ENCODE results near the gene DLX6.

Gene DLX6

DNA sequence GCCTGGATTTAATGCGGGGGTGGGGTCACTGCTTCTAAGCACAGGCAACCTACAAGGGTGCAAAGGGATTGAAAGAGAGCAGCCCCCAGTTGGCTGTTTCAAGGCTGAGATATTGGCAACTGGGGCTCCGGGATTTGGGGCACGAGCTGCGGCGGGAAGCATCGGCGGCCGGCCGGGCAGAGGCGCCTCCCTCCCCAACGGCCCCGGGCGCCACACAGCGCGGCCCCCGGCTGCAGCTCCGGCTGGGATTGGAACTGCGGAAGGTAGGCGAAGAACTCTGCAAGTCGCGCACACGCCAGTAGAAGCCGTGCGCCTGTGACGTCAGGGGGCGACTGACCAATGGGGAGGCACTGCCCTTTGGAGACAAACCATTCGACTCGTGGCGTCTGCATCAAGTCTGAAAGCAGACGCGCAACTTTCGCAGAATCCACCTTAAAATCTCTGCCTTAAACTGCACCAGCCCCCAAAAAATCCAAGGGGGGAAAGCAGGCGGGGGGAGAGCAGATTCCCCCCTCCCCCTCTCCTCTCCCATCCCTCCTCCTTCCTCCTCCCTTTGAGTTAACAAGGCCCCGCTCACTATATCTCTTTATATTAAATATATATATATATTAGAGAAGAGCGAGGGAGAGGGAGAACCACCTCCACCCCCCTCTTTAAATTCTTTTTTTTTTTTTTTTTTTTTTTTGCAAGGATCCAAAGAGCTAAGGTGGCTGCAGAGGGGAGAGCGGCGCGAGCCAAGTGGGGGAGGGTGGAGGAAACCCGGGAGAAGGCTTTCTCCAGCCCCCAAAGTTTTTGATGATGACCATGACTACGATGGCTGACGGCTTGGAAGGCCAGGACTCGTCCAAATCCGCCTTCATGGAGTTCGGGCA is at the start of gene DLX6:
TSS of gene DLX6 (plus strand) at position 371 of the 872 bp plus-strand sequence. CDS start at position 796, 425 bp downstream.
- no peak for FAIRE-seq

DNA sequence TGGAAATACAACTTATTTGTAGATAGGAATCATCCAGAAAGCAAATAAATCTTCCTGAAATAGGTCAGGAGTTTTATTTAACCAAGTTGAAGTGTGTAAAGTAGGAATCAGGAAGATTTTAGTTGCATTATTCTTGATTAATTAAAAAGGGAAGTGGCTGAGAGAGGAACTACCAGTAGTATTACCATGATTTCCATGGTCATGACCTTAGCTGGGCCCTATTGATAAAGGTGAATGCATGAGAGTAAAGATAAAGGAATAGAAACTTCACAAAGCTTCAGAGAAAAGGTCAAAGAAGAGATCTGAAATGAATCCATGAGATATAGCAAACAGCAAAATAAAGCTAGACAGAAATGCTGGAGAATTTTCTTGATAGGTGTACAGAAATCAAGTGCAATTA is 46.2 kb upstream of the DLX6 start:
- no peak for FAIRE-seq

DNA sequence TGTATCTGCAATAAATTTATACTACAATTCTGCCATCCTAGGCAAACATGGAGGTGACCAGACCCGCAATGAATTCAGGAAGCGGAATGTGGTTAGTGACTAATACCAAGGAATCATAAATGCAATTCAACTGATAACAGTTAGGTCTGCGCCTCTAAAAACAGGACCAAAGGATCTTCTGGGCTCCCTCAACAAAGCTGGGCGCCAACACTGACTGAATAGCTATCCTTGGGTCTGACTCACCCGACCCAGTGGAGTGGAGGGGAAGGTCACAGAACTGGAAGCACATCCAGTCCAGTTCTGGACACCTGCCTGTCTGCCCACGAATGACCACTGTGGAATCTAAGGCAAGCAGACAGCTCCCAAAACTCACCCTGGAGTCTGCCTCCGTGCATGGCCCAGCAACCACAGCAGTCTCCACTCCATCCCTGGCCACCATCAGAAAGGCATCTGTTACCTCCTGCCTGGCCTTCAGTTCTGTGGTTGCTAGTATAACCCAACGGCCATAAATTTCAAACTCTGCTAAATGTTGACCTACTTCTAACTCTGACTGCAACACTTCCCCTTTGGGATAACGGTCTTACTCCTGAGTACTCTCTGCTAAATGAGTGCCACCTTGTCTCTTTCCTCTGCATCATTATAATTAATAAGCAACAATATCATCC is 43.0 kb upstream of the DLX6 start:
- no peak for FAIRE-seq

DNA sequence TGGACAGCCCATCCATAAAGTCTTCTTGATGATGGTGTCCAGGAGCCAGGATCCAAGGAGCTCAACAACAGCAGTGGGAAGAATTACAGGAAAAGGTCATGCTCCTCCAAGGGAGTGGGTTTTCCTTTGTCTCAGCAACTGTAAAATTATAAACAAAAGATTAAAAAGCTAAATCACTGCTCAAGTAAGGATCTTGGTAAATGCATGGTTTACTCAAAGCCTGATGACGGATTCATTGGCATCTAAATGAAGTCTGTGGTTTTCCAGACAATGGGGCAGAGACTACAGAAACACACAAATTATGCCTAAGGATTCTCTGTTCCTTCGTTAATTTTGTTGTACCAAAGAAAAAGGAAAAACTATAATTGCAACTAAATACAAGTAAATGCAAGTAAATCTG is 36.4 kb upstream of the DLX6 start:
- FAIRE-seq: no peak

DNA sequence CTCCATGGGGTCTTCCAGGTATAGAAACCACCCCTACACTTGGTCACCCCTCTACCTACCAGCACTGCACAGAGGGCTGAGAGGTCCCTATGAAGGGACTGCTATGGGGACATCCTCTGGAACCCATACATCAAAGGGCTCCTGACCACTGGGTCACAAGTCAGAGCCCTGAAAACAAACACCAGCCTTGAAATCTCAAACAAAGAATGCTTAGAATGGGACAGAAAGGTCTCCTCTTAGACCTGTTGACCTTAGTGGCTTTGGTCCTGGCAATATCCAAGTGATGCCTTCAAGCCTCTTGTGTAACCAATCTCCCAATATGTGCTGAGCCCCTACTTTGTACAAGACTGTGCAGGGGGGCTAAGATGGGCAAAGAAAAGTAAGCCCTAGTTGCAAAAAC is 34.6 kb upstream of the DLX6 start:
- no peak for FAIRE-seq

DNA sequence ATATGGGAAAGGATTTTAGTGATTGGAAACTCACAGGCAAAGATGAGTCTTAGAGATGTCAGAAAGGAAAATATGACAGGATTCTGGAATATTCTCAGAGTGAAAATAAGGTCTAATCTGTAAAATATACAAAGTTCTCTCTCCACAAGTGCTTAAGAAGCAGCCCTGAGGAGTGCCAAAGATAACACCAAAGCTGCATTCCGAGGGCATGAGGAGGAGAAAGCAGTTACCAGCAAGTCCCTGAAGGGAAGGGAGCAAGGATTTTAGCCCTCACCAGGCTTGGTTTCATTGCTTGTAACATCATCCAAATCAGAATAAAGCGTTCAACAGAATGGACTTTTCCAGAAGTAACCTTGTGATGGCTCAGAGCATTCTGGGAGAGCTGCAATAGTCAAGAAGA is 31.4 kb upstream of the DLX6 start:
- no peak for FAIRE-seq

DNA sequence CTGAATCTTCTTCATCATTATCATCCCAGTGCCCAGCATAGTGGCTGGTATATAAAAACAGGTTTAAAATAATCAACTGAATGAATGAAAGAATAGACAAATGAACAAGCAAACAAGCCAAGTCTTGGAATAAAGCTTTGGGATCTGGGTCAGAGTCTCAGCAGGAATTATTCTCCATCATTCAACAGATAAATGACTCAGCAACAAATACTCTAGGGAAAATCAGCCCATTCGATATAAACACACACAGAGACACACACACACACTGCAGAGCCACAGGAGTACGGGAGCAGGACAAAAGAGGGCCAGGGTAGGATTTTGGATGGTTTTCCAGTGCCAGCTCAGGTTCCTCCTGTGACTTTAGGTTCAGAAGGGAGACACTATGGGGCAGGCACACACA is 29.2 kb upstream of the DLX6 start:
- FAIRE-seq: no peak

DNA sequence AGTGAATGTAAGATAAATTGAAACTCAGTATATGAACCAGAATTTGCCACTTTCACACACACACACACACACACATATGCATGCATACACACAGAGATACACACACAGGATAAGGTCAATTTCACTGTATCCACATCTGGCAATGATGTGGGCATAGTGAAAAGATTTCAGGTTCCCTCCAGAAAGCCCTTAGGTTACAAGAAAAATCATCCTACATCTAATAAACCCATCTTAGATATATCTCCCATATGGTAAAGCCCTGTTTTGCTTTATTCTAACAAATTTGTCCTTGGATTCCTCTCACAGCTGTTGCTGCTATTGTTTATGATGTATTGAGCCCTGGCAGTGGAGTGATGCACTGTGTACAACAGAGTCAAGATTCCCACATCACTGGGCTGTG is 27.9 kb upstream of the DLX6 start:
- FAIRE-seq: no peak

DNA sequence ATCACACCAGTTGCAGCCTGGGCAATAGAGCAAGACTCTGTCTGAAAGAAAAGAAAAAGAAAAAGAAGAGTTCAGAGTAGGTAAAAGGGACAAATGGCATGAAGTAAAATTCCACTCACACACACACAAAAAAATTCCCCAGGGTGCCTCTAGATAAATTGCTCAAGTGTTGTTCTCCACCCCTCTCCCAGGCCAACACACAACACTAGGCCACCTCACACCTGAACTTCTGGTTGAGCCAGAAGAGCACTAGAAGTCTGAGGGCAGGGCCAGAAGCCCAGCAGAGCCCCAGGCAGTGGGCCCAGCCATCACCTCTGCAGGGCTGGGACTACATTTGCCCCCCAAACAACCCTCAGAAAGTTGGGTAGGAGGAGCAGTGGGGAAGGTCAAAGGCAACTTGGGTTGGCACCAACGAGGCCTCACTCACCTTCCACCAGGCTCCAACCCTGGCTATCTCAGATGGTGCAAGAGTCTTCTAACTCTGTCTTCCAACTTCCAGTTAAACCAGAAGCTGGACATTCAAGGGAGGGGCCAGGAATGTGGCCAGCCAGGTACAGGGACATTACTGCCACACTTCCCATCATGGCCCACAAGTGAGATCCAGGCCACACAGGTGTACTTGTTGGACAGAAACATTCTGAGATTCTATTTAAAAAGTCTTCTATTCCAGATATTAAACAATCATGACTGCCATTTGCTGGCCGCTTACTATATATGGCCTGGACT is 25.6 kb upstream of the DLX6 start:
- no peak for FAIRE-seq

DNA sequence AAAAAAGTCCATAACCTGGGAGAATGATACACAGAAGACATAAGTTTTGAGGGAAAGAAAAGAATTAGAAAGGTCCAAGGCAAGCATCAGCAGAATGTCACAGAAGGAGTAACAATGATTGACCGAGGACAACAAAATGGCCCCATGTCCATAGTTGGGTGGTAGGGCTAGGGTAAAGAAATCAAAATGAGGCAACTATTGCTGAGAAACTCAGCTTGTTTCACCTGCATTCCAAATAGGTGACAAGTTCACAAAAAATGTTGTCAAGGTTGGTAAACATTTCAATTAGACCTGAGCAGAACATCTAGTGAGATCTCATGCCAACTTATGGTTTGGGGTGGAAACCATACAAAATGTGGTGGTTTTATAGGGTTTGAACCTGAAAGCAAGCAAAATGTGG is 22.8 kb upstream of the DLX6 start:
- FAIRE-seq: no peak

DNA sequence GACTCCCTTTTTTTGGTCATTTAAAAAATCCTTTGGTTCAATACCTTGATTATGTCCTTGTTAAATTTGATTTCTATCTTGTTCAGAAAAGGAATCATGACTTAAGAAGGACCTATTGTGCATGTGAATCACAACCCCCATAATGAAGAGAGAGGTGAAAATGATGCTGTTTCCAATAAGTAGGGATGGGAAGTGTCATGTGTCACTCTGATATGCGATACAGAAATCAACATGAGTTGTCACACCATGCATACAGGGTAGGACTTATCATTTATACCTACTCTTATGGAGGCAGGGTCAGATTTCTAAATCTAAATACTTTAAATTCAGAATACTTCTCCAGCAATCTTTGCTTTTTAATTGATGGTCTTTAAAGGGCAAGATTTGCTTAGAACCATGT is 19.4 kb upstream of the DLX6 start:
- FAIRE-seq: no peak

DNA sequence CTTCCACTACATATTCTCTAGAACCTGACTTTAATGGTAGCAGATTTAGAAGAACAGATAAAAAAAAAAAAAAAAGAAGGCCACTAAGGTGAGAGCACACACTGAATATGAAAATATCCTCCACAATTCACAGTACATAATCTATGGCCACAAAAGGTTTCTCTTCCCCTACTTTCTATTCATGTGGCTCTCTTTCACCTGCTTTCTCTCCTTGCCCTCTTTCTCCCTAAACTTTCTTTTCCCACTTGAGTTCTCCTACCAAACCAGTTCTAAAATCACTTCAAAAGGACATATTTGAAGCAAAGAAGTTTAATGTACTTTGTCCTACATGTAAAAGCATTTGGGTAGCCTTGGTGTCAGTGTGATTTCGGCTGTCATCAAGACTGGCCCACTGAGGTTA is 18.5 kb upstream of the DLX6 start:
- no peak for FAIRE-seq

DNA sequence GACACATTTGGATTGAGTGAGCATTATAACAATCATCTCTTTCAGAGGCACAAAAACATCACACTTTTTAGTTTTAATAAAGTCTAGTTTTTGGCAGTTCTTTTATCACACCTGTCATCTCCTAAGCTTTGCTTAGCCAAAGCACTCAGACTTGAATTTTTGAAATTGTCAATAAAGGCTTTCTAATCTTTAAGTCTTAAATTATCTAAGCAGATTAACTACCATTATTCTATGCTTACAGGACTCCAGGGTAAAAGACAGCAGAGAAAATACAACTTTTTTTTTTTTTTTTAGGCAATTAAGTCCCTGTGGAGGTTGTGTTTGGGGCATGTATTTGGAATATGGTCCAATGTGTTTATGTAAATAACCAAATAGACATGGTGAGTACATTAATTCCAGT is 17.6 kb upstream of the DLX6 start:
- FAIRE-seq: no peak

DNA sequence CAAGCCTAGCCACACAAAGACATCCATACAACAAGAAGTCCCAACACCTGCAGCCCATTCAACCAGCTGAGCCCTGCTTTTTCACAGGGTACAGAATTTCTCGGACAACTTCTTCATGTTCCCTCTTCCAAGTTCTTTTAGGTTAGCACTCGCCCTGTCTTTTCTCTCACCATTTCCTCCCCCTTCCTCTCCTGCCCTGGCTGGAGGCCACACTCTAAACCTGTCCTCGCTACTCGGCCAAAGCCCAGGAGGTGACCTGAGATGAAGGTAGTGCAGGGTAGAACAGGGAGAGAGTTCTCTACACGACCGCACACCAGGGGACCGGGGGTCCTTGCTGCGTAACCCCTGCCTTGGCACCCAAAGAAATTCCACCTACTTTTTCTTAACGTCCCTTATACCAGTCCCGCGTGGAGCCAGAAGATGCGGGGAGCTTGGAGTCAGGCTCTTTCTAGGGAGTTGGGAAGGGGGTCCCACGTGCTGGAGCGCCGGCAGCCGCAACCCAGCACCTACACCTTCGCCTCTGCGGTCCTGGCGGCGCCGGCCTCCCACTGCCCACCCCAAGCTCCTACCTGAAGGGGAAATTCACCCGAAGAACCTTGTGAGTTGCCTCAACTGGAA is 16.0 kb upstream of the DLX6 start:
- FAIRE-seq: no peak

DNA sequence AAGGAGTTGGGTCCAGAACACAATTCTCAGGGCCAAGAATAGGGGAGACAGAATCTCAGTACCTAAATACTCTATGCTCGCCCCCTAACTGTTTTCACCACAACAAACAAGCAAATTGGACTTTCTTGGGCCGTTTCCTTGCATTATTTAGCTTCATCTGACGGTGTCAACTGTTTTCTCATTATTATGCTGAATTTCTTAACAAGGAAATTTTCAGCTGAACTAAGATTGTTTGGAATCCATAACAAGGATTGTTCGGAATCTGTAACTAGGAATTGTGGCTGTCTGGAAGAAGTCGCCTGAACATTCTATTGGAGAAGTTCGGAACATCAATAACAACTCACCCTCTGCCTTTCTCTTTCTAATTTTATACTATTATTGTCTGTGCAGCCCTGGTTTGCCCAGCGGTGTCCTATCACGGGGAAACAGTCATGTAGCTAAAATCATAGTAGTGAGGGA is 15.5 kb upstream of the DLX6 start:
- FAIRE-seq: no peak

DNA sequence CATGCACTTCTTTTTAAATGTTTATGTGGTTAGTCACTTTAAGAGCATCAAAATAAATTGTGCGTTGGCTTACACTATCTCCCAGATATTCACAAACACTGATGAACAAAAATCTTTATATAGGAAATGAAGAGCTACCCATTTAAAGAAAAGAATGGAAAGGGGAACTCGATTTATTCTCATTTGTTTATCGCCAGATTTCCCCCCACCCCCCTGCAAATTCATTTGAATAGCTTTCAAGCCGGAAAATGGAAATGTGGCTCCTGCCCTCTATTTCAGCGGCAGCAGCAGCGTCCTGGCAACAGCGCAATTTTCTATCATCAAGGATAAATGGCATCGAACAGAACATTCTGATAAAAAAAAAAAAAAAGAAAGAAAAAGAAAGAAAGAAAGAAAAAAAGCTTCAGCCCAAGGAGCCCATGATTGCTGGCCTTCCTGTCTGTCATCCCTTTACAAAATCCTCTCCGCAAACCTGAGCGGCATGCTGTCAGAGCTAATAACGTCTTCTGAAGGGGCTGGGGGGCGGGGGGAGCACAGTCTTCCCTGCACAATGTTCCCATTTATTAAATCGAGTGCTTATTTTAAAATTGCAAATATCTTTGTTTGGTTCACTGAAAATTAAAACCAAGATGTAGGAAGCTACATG is 13.7 kb upstream of the DLX6 start:
- no peak for FAIRE-seq

DNA sequence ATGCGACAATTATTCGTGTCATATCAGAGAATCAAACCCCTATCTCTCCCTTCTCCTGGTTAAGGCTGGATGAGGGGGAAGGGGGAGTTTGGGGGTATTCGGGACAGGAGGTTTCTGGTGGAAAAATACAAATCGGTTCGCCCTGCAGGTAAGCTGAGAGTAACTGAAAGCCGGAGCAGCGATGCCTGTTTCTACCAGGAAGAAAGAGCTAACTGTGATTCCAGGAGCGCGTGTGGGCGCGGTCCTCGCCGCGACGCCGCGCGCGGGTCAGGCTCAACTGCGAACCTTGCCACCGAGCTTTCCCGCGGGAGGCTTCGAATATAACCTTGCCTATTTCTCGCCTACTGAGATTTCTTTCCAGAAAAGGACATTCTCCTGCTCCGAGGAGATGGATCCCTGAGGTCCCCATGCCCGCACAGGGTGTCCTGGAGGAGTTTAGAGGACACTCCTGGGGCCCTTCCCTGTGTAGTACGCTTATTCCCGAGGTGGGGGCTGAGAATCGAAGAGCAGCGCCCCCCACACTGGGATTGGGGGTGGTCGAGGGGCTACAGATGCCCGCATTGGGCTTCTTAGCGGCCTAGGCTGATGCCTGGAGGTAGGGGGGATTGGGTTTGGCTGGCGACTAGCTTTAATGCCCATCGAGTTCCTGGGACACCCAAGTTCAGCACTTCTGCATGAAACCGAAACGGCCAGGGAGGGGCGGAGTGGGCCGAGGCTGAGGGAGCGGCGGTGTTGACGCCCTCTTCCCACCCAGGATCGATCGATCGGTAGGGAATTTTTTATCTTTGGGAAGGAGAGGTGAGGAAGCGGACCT is 13.0 kb upstream of the DLX6 start:
- FAIRE-seq: no peak

DNA sequence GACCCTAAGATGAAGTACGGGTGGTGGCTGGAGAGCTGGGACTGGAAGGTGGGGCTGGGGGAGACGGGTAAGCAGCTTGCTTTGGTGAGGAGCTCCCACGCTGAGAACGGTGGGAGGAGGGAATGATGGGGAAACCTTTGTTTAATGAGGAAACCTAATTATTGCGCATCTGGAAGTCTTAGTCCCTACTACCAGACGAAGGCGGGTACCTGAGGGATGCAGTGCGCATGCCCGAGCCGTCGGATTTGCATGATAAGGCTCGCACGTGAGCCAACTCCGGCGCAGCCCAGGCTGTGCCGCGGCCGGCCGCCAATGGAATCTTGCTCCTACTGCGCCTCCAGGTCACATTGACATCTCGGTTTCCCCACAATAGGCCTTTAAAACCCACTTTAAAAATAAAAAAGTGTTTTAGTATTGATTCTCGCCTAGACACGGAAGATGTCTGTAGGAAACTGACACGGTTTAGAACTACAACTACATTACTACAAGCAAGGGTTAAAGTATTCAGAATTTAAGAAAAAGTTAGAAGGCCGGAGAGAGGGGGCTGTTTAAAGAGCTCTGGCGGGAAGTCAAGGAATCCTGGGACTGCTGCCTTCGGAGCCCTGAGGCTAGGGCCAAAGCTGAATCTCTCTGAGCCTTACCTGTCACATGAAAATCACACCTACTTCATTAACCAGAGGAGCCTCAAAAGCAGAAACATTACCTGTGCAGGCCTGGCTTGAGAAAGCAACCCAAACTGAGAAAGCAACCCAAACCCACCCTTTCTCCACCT is 12.1 kb upstream of the DLX6 start:
- no peak for FAIRE-seq

DNA sequence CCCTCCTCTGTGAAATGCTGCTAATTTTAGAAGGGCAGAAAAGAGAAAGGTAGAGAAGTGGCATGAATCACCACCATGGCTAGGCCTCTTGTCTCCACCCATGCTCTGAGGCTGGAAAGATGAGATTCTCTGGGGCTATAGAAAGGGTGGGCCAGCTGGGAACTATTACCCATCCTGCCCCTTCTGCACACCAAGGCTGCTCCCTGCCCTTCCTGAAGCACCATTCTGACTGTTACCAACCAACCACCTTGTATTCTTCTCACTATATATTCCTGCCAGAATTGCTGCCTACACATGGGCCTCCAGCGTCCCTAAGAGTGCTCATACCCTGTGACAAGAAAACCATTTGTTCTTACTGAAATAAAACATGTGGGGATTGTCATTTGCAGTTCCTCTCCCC is 11.4 kb upstream of the DLX6 start:
- no peak for FAIRE-seq

DNA sequence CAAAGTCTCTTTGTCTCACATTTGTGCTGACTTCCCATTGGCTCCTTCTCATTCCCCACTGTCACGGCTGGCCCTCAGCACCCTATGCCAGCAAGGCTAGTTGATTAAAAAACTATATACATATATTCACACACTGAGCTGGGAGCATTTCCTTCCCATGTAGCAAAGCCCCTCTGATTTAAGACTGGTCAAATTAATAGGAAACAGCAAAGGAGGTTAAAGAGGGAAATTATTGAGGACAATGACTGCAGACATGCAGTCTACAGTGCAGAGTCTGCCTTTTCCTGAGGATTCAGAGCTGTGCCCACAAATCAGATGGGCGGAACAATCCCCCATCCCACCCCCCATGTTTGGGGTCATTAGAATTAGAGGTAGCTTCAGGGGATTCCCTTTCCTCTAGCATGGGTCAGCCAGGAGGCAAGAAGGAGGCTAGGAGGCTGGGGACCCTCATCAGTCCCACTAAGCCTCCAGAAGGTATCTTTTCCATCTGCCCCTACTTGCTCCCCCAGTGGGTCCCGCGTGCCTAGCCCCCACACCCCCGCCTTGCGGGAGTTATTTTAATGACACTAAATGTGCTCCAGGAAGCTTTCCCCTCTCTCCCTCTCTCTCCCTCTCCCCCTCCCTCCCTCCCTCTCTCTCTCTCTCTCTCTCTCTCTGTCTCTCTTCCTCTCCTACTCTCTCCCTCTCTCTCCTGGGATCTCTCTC is 9.8 kb upstream of the DLX6 start:
- FAIRE-seq: no peak

Data from colon (tissue), 2 donors.